ENCODE results near the gene GPC5.

The GPC5 gene

DNA sequence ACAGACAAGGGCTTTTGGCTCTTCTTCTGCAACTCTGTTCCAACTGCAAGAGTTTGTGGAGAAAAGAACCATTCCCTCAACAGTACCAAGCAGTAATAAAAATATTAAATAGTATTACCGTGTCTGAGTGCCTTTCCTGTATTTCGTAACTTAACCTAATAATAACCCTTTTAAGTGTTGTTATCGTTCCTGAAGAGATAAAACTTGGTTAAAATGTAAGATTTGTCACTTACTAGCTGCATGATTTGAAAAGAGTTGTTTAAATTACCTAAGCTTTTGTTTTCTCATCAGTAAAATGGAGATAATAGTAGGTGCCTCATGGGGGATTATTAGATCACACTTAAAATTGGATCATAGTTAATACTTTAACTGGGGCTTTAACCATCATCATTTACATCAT, 447.2 kb downstream of the GPC5 start:
- H3K4me3 ChIP-seq (ENCODE audit: low read depth, low read length): no peak overlapping the region
- H3K9me3 ChIP-seq (ENCODE audit: control insufficient read depth, insufficient read depth, low read depth, low read length): no peaks in the 10 kb centered on the region
- H3K36me3 ChIP-seq (ENCODE audit: control insufficient read depth in 2 of 2, insufficient read depth in 1 of 2, low read length in 2 of 2): no peaks in the 10 kb centered on the region
- TF ChIP-seq ZNF585B (tag by site-specific recombination; IDR thresholded peaks at IDR 0.05) (no peak), SP2 (tag by site-specific recombination; IDR thresholded peaks at IDR 0.05) (no peak), ZNF211 (tag by site-specific recombination; IDR thresholded peaks at IDR 0.05; ENCODE audit: low read depth) (no peak), ZNF416 (tag by site-specific recombination; IDR thresholded peaks at IDR 0.05) (no peak), ZIC2 (tag by site-specific recombination; IDR thresholded peaks at IDR 0.05) (no peak), ZNF214 (tag by site-specific recombination; IDR thresholded peaks at IDR 0.05; ENCODE audit: borderline replicate concordance) (no peak), ZNF18 (tag by site-specific recombination; IDR thresholded peaks at IDR 0.05) (no peak), ZNF747 (tag by site-specific recombination; IDR thresholded peaks at IDR 0.05) (no peak)
- POLR2A ChIA-PET: no interaction called here
- H3K4me1 ChIP-seq (ENCODE audit: control insufficient read depth, insufficient read depth, low read length): no peaks in the 10 kb centered on the region
- H3K27ac ChIP-seq (ENCODE audit: extremely low read depth, low read depth, low read length): no peak overlapping the region
- CTCF ChIA-PET: no interaction called here

DNA sequence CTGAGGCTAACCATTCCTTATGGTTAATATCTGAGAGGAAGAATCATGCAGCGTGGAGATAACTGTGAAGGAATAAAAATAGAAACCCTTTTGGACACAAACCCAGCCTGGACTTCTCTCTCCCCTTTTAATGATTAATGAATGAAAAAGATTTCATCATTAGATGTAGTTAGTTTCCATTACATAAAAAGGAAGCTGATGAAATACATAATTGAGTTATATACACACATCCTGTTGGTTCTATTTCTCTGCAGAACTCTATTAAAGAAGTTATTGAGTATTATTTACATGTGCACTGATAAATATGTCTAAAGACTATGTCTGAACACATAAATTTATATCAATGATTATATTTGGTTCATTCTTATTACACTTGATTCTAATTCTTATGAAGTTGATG, 465.3 kb downstream of the GPC5 start:
- no peak for TF ChIP-seq ZNF843 (tag by site-specific recombination; IDR thresholded peaks at IDR 0.05)
- TF ChIP-seq ZBTB21 (tag by site-specific recombination; IDR thresholded peaks at IDR 0.05): no peak
- TF ChIP-seq, protein P1, sequence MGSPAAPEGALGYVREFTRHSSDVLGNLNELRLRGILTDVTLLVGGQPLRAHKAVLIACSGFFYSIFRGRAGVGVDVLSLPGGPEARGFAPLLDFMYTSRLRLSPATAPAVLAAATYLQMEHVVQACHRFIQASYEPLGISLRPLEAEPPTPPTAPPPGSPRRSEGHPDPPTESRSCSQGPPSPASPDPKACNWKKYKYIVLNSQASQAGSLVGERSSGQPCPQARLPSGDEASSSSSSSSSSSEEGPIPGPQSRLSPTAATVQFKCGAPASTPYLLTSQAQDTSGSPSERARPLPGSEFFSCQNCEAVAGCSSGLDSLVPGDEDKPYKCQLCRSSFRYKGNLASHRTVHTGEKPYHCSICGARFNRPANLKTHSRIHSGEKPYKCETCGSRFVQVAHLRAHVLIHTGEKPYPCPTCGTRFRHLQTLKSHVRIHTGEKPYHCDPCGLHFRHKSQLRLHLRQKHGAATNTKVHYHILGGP (tag by site-specific recombination; IDR thresholded peaks at IDR 0.05): no peak
- no peak for TF ChIP-seq MEIS1 (CRISPR knock-in tag; IDR thresholded peaks at IDR 0.05; ENCODE audit: borderline replicate concordance)
- no peak for TF ChIP-seq ZNF560 (tag by site-specific recombination; IDR thresholded peaks at IDR 0.05; ENCODE audit: borderline replicate concordance)
- no peak for TF ChIP-seq ZNF266 (tag by site-specific recombination; IDR thresholded peaks at IDR 0.05; ENCODE audit: low read depth)
- no peak for TF ChIP-seq ZNF362 (tag by site-specific recombination; IDR thresholded peaks at IDR 0.05)
- TF ChIP-seq ZNF600 (tag by site-specific recombination; IDR thresholded peaks at IDR 0.05): no peak
- TF ChIP-seq HOXD13 (CRISPR knock-in tag; IDR thresholded peaks at IDR 0.05; ENCODE audit: borderline replicate concordance): no peak
- no peak for TF ChIP-seq ZNF280C (tag by site-specific recombination; IDR thresholded peaks at IDR 0.05)
- TF ChIP-seq ZFP69B (tag by site-specific recombination; IDR thresholded peaks at IDR 0.05): no peak
- no peak for TF ChIP-seq ZBTB6 (tag by site-specific recombination; IDR thresholded peaks at IDR 0.05)
- TF ChIP-seq, protein P2, sequence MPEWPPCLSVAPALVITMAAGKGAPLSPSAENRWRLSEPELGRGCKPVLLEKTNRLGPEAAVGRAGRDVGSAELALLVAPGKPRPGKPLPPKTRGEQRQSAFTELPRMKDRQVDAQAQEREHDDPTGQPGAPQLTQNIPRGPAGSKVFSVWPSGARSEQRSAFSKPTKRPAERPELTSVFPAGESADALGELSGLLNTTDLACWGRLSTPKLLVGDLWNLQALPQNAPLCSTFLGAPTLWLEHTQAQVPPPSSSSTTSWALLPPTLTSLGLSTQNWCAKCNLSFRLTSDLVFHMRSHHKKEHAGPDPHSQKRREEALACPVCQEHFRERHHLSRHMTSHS (tag by site-specific recombination; IDR thresholded peaks at IDR 0.05): no peak
- TF ChIP-seq ZNF585B (tag by site-specific recombination; IDR thresholded peaks at IDR 0.05): no peak
- ChIA-PET CTCF (no interaction called here), POLR2A (no interaction called here)
- no peak overlapping the region for H3K27ac ChIP-seq (ENCODE audit: extremely low read depth, low read depth, low read length)
- no peaks in the 10 kb centered on the region for H3K9me3 ChIP-seq (ENCODE audit: control insufficient read depth, insufficient read depth, low read depth, low read length)
- no peaks in the 10 kb centered on the region for H3K4me1 ChIP-seq (ENCODE audit: control insufficient read depth, insufficient read depth, low read length)
- H3K36me3 ChIP-seq (ENCODE audit: control insufficient read depth in 2 of 2, insufficient read depth in 1 of 2, low read length in 2 of 2): no peaks in the 10 kb centered on the region
- no peak overlapping the region for H3K4me3 ChIP-seq (ENCODE audit: low read depth, low read length)

Measured in HEK293 (cell line).